A549 (cell line): Measurements from ENCODE around the gene LTV1.
"Not testable (repeated sequence)": the region's sequence is repeated elsewhere in the genome, so short reads cannot be mapped to it uniquely, and the experiment has no call there.

Source experiments
- BHLHE40 ChIP-seq: IDR thresholded peaks from 2 replicates; pipeline ENCODE4 v1.6.1; 2012; ENCODE audit warnings: low read depth, low read length, inconsistent platforms
- CTCF ChIP-seq: fragments of >200 bp; sonication (Bioruptor Twin); formaldehyde crosslinking; IDR thresholded peaks from 3 replicates; pipeline ENCODE4 v1.5.1; 2016
- GATA3 ChIP-seq: IDR thresholded peaks from 2 replicates; pipeline ENCODE4 v1.6.1; 2012; ENCODE audit warnings: borderline replicate concordance
- MAZ ChIP-seq: fragments of 150-350 bp; IDR thresholded peaks from 2 replicates; pipeline ENCODE4 v1.6.1; 2014; ENCODE audit warnings: antibody characterized with exemption, low read depth, low read length, borderline replicate concordance
- RAD21 ChIP-seq, 2 experiments: fragments of >200 bp in 1 of 2; sonication (Bioruptor Twin) in 1 of 2; formaldehyde crosslinking in 1 of 2; IDR thresholded peaks in 1 of 2; conservative IDR thresholded peaks in 1 of 2; 2 replicates in 1 of 2; 3 replicates in 1 of 2; pipeline ENCODE4 v1.6.1; 2012 to 2018; ENCODE audit warnings: inconsistent platforms in 1 of 2
- TFCP2L1 ChIP-seq: fragments of 250-450 bp; sonication (Bioruptor Pico); IDR thresholded peaks from 2 replicates; pipeline ENCODE4 v1.5.0; 2021; ENCODE audit warnings: mild to moderate bottlenecking
- TP53 ChIP-seq: fragments of 250-450 bp; sonication (Bioruptor Pico); IDR thresholded peaks from 2 replicates; pipeline ENCODE4 v1.5.0; 2021; ENCODE audit warnings: mild to moderate bottlenecking, moderate library complexity
- TF ChIP-seq, protein P1 (sequence below): fragments of 200-600 bp; sonication (generic); IDR thresholded peaks from 2 replicates; pipeline ENCODE4 v1.6.1; 2016; ENCODE audit warnings: antibody characterized with exemption, mild to moderate bottlenecking, moderate library complexity
- TF ChIP-seq, protein P2 (sequence below): fragments of 150-350 bp; IDR thresholded peaks from 2 replicates; pipeline ENCODE4 v1.6.1; 2014; ENCODE audit warnings: low read depth, mild to moderate bottlenecking, low read length

DNA sequence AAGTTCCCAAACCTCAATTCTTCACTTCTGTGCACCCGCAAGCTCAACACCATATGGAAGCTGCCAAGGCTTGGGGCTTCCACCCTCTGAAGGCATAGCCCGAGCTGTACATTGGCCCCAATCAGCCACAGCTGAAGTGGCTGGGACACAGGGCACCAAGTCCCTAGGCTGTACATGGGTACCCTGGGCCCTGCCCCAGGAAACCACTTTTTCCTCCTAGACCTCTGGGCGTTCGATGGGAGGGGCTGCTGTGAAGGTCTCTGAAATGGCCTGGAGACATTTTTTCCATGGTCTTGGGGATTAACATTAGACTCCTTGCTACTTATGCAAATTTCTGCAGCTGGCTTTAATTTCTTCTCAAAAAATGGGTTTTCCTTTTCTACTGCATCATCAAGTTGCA, 30.5 kb downstream of the LTV1 start:
- TF ChIP-seq CTCF; BHLHE40; TP53 (CRISPR knock-in tag); GATA3; TFCP2L1 (CRISPR knock-in tag); RAD21 (conservative IDR thresholded peaks at IDR 0.05 in 1 of 2, IDR thresholded peaks at IDR 0.05 in 1 of 2); MAZ: not testable (repeated sequence)
- TF ChIP-seq, protein P1, sequence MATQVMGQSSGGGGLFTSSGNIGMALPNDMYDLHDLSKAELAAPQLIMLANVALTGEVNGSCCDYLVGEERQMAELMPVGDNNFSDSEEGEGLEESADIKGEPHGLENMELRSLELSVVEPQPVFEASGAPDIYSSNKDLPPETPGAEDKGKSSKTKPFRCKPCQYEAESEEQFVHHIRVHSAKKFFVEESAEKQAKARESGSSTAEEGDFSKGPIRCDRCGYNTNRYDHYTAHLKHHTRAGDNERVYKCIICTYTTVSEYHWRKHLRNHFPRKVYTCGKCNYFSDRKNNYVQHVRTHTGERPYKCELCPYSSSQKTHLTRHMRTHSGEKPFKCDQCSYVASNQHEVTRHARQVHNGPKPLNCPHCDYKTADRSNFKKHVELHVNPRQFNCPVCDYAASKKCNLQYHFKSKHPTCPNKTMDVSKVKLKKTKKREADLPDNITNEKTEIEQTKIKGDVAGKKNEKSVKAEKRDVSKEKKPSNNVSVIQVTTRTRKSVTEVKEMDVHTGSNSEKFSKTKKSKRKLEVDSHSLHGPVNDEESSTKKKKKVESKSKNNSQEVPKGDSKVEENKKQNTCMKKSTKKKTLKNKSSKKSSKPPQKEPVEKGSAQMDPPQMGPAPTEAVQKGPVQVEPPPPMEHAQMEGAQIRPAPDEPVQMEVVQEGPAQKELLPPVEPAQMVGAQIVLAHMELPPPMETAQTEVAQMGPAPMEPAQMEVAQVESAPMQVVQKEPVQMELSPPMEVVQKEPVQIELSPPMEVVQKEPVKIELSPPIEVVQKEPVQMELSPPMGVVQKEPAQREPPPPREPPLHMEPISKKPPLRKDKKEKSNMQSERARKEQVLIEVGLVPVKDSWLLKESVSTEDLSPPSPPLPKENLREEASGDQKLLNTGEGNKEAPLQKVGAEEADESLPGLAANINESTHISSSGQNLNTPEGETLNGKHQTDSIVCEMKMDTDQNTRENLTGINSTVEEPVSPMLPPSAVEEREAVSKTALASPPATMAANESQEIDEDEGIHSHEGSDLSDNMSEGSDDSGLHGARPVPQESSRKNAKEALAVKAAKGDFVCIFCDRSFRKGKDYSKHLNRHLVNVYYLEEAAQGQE = not testable (repeated sequence)
- TF ChIP-seq, protein P2, sequence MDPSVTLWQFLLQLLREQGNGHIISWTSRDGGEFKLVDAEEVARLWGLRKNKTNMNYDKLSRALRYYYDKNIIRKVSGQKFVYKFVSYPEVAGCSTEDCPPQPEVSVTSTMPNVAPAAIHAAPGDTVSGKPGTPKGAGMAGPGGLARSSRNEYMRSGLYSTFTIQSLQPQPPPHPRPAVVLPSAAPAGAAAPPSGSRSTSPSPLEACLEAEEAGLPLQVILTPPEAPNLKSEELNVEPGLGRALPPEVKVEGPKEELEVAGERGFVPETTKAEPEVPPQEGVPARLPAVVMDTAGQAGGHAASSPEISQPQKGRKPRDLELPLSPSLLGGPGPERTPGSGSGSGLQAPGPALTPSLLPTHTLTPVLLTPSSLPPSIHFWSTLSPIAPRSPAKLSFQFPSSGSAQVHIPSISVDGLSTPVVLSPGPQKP = not testable (repeated sequence)
